Upper lobe of left lung (tissue), 6 donors: Measurements from ENCODE around the gene AFF1. TPM values are rescaled to one million over a fixed set of nuclear protein-coding genes. Genes with fewer than 3 reads are reported as not detected.

Experiments
- ATAC-seq, 2 donors: fragments of 200-7000 bp; cut with Tn5 transposase; one replicate each; pipeline ENCODE4 v1.9.1; 2022; ENCODE audit warnings: mild to moderate bottlenecking in 2 of 2, moderate library complexity in 2 of 2; ENCODE audit not compliant: low FRiP score in 2 of 2
- DNase-seq, 2 donors: peaks; one replicate each; pipeline ENCODE4 v3.0.0-alpha.2; 2019 to 2020
- H3K27ac ChIP-seq, 4 donors: fragments of 200-600 bp; sonication (generic); one replicate each; pipeline ENCODE4 v1.5.1; 2016 to 2019
- H3K27me3 ChIP-seq, 4 donors: fragments of 200-600 bp; sonication (generic); one replicate each; pipeline ENCODE4 v1.5.1; 2017 to 2019
- H3K36me3 ChIP-seq, 4 donors: fragments of 200-600 bp; sonication (generic); one replicate each; pipeline ENCODE4 v1.5.1; 2016 to 2019
- H3K4me1 ChIP-seq, 4 donors: fragments of 200-600 bp; sonication (generic); one replicate each; pipeline ENCODE4 v1.5.1; 2018 to 2019
- H3K4me3 ChIP-seq, 4 donors: fragments of 200-600 bp; sonication (generic); one replicate each; pipeline ENCODE4 v1.5.1; 2017 to 2019; ENCODE audit warnings: mild to moderate bottlenecking in 2 of 4, moderate library complexity in 1 of 4
- H3K9me3 ChIP-seq, 4 donors: fragments of 200-600 bp; sonication (generic); one replicate each; pipeline ENCODE4 v1.5.1; 2018 to 2019
- EP300 ChIP-seq, 4 donors: sonication (generic); formaldehyde crosslinking; IDR thresholded peaks; one replicate each; pipeline ENCODE4 v1.5.1; 2017; ENCODE audit warnings: antibody characterized with exemption in 4 of 4, control low read depth in 2 of 4
- POLR2A ChIP-seq, 4 donors: fragments of 450-650 bp; IDR thresholded peaks; one replicate each; pipeline ENCODE4 v1.5.1; 2016 to 2017; ENCODE audit warnings: antibody characterized with exemption in 4 of 4, mild to moderate bottlenecking in 2 of 4
- POLR2AphosphoS5 ChIP-seq, 2 donors: sonication (generic); formaldehyde crosslinking; IDR thresholded peaks; one replicate each; pipeline ENCODE4 v1.5.1; 2017; ENCODE audit warnings: antibody characterized with exemption in 2 of 2
- WGBS, 2 donors: methylation state at CpG; one replicate each; pipeline ENCODE4 v1.1.5; 2017 to 2018; 5-methylcytosine and 5-hydroxymethylcytosine counted together
- total RNA-seq, 6 donors: library from RNA; depleted of rRNA in 4 of 6; stranded (reverse); fragments of >200 nt in 4 of 6; gene quantifications; one replicate each; pipeline versions ENCODE4 v1.1.0 to v1.2.1, GENCODE V29; 2016 to 2021
- TF ChIP-seq, protein P1 (sequence below), 6 experiments: fragments of 450-650 bp in 4 of 6; fragments of 200-600 bp in 2 of 6; sonication (generic) in 2 of 6; IDR thresholded peaks; one replicate each; pipeline ENCODE4 v1.5.1; 2016 to 2019; ENCODE audit warnings: antibody characterized with exemption in 6 of 6
- donor health status: DM: no; HTN: no; CAD: no; lungs with moderate emphysema.
- donor health status: DM: no; HTN: yes; CAD: no; lungs with severe emphysema.

AFF1 gene
- total RNA-seq, 6 donors from 2014 or later: 45.5 to 124 (median 83.9) TPM

DNA sequence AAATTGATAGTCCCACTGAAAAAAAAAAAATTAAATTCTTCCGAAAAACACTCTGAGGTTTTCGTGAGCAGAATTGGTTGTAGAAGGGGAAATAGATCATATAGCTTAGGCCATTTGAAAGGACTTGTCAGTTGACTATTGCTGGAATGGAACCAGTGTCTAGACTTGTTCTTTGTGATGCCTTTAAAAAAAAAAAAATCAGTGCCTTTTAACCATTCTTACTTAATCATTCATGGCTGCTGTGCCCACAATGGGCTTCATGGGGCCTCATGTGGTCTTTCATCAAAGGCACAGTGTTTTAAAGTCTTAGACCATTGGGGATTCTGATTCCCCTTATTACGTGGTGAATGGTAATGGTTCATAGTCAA lies 139.3 kb downstream of the AFF1 start:
- no peaks in the 10 kb centered on the region for H3K27me3 ChIP-seq
- H3K4me1 ChIP-seq: peaks cover 41 to 68% (median 53%) of the 10 kb centered on the region in 4 donors
- 32 to 54% methylated on average over 3 of the region's 3 CpGs for WGBS, 2 donors
- no peaks in the 10 kb centered on the region for H3K36me3 ChIP-seq
- TF ChIP-seq EP300 (IDR thresholded peaks at IDR 0.05) (no peak), POLR2AphosphoS5 (IDR thresholded peaks at IDR 0.05) (no peak), POLR2A (IDR thresholded peaks at IDR 0.05) (no peak)
- TF ChIP-seq, protein P1, sequence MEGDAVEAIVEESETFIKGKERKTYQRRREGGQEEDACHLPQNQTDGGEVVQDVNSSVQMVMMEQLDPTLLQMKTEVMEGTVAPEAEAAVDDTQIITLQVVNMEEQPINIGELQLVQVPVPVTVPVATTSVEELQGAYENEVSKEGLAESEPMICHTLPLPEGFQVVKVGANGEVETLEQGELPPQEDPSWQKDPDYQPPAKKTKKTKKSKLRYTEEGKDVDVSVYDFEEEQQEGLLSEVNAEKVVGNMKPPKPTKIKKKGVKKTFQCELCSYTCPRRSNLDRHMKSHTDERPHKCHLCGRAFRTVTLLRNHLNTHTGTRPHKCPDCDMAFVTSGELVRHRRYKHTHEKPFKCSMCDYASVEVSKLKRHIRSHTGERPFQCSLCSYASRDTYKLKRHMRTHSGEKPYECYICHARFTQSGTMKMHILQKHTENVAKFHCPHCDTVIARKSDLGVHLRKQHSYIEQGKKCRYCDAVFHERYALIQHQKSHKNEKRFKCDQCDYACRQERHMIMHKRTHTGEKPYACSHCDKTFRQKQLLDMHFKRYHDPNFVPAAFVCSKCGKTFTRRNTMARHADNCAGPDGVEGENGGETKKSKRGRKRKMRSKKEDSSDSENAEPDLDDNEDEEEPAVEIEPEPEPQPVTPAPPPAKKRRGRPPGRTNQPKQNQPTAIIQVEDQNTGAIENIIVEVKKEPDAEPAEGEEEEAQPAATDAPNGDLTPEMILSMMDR (IDR thresholded peaks at IDR 0.05): no peak
- ATAC-seq: no peak
- no peaks in the 10 kb centered on the region for H3K9me3 ChIP-seq
- DNase-seq: no peak
- H3K4me3 ChIP-seq: no peak overlapping the region
- peak overlapping the region in 1 of 4 donors; percentile 54 for H3K27ac ChIP-seq

DNA sequence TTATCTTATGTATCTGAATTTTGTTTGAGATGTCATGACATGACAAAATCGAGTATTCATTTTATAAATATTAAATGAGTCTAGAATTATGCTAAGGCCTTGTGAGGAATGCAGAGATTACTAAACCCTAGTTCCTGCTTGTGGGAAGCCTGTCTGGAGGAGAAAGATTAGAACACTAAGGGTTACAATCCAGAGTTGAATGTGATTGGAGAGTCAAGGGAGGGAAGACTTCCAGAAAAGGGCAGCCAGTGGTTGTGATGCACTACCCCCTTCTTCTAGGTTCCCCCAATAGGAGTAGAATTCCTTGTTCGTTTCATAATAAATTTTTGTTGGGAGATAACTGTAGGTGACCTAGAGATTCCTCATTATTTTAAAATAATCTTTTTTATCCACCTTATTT lies 141.1 kb downstream of the AFF1 start:
- WGBS, 2 donors: 79 to 80% methylated on average over 2 of the region's 2 CpGs
- H3K36me3 ChIP-seq: no peaks in the 10 kb centered on the region
- no peak overlapping the region for H3K27ac ChIP-seq
- H3K4me3 ChIP-seq: no peak overlapping the region
- no peaks in the 10 kb centered on the region for H3K27me3 ChIP-seq
- TF ChIP-seq, protein P1 (IDR thresholded peaks at IDR 0.05): no peak
- TF ChIP-seq EP300 (IDR thresholded peaks at IDR 0.05): no peak
- TF ChIP-seq POLR2A (IDR thresholded peaks at IDR 0.05): no peak
- TF ChIP-seq POLR2AphosphoS5 (IDR thresholded peaks at IDR 0.05): no peak
- ATAC-seq (no peak), DNase-seq (no peak)
- H3K4me1 ChIP-seq: peaks cover 56 to 75% (median 65%) of the 10 kb centered on the region in 4 donors
- no peaks in the 10 kb centered on the region for H3K9me3 ChIP-seq

DNA sequence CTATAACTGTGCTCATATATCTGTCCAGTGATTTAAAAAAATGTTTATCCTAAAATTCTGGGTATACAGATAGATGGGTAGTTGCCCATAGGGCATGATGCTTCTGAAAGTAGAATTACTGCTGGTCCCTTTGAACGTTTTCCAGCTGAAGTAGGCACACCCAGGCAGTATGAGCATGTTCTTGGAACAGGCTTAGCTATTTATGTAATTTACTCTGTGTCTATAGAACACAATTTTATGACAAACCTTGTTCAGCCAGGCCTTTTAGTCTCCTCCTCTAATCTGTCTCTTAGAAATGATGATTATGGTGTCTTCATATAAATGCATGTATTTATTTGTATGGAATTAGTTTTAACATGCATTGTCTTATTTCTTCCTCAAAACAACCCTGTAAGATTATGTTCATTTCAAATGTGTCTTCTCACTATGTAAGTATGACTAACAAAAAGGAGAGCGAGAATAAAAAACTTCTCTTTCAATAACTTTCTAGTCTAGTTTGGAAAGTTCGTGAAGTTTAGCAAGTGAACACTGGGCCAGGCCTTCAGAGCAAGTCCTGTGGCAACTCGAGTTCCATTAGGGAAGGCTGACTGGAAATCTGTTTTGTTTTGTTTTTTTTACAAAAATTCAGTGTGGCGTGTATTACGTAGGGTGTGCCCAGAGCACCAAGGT lies 142.0 kb downstream of the AFF1 start:
- Histone ChIP-seq H3K36me3 (no peaks in the 10 kb centered on the region), H3K27ac (no peak overlapping the region), H3K4me3 (no peak overlapping the region), H3K9me3 (no peaks in the 10 kb centered on the region), H3K4me1 (peaks cover 62 to 73% (median 68%) of the 10 kb centered on the region in 4 donors), H3K27me3 (no peaks in the 10 kb centered on the region)
- WGBS, 2 donors: 86% methylated on average over 6 of the region's 6 CpGs
- DNase-seq: no peak
- ATAC-seq: no peak
- TF ChIP-seq, protein P1 (IDR thresholded peaks at IDR 0.05): no peak

DNA sequence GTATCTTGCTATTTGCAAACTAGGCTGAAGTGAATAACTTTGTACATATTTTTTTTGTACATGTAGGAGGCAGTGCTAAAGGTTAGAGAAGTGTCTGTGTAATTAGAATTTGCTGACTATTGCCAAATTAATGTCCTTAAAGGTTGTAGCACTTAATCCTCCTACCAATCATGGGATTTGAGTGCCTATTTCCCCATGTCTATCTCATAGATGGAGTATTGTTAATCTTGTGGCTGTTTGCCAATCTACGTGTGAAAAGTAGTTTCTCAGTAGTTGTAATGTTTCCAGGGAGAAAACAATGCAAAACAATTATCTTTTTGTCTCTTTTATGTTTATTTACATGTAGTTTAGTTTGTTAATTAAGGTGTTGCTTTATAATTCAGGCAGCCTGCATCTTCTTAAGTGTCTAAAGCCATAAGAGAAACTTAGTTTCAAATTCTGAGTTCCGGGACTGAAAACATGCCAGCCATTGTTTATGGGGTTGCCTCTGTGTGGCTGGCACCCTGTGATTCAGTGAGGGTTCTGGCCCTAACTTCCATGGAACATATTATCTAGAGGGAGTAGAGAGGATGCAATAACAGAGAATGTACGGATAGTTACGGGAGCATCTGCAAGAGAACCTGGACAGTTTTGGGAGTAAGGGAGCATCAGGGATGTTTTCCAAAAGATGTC lies 143.2 kb downstream of the AFF1 start:
- Histone ChIP-seq H3K4me1 (peaks cover 59 to 71% (median 66%) of the 10 kb centered on the region in 4 donors), H3K27ac (peak overlapping the region; percentile 26 to 70 (median 58))
- WGBS, 2 donors: 60 to 62% methylated on average over 4 of the region's 4 CpGs

More for the DNA sequence above, 143.2 kb downstream of the AFF1 start:
- DNase-seq (no peak), ATAC-seq (no peak)
- Histone ChIP-seq H3K4me3 (no peak overlapping the region), H3K36me3 (no peaks in the 10 kb centered on the region), H3K27me3 (no peaks in the 10 kb centered on the region), H3K9me3 (no peaks in the 10 kb centered on the region)
- no peak for TF ChIP-seq POLR2A (IDR thresholded peaks at IDR 0.05)
- TF ChIP-seq EP300 (IDR thresholded peaks at IDR 0.05): no peak
- TF ChIP-seq, protein P1 (IDR thresholded peaks at IDR 0.05): no peak
- no peak for TF ChIP-seq POLR2AphosphoS5 (IDR thresholded peaks at IDR 0.05)
